Stomach (tissue), 4 donors: Measurements from ENCODE around the gene DACH1.

Source experiments
- CTCF ChIP-seq, 7 experiments: fragments of 450-650 bp in 4 of 7; fragments of 200-600 bp in 3 of 7; sonication (generic) in 3 of 7; IDR thresholded peaks; one replicate each; pipeline ENCODE4 v1.5.1; 2016 to 2019; ENCODE audit warnings: antibody characterized with exemption in 7 of 7, control low read depth in 2 of 7, mild to moderate bottlenecking in 1 of 7
- EP300 ChIP-seq: sonication (generic); formaldehyde crosslinking; IDR thresholded peaks from one replicate; pipeline ENCODE4 v1.6.1; 2017; ENCODE audit warnings: antibody characterized with exemption
- POLR2A ChIP-seq, 4 donors: fragments of 450-650 bp; IDR thresholded peaks; one replicate each; pipeline ENCODE4 v1.6.1; 2016; ENCODE audit warnings: antibody characterized with exemption in 4 of 4, control low read depth in 2 of 4, mild to moderate bottlenecking in 1 of 4, moderate library complexity in 1 of 4
- POLR2AphosphoS5 ChIP-seq, 3 donors: sonication (generic); formaldehyde crosslinking; IDR thresholded peaks; one replicate each; pipeline ENCODE4 v1.6.1; 2016; ENCODE audit warnings: antibody characterized with exemption in 3 of 3

GRCh38 chr13:71634182-71634581 is 232.8 kb downstream of the DACH1 start:
- TF ChIP-seq CTCF (IDR thresholded peaks at IDR 0.05) = no peak
- no peak for TF ChIP-seq POLR2A (IDR thresholded peaks at IDR 0.05)
- TF ChIP-seq POLR2AphosphoS5 (IDR thresholded peaks at IDR 0.05) = no peak
- no peak for TF ChIP-seq EP300
